K562 (cell line): ENCODE data around the gene TMEM167A. TPM values are rescaled to one million over a fixed set of nuclear protein-coding genes. Genes with fewer than 3 reads are reported as not detected.

Experiments
- ETV5 ChIP-seq: sonication (generic); formaldehyde crosslinking; IDR thresholded peaks from 2 replicates; pipeline ENCODE4 v1.4.0; 2020; ENCODE audit warnings: low read depth, mild to moderate bottlenecking, missing genetic modification reagents
- EZH2 ChIP-seq: IDR thresholded peaks from 2 replicates; pipeline ENCODE4 v1.6.1; 2012; ENCODE audit warnings: low read depth, mild to moderate bottlenecking, inconsistent platforms, low read length, borderline replicate concordance
- MAFG ChIP-seq: fragments of 450-650 bp; conservative IDR thresholded peaks from 2 replicates; pipeline ENCODE4 v1.6.1; 2016; ENCODE audit warnings: missing genetic modification characterization, missing compliant biosample characterization
- MCM5 ChIP-seq: fragments of 450-650 bp; IDR thresholded peaks from 2 replicates; pipeline ENCODE4 v1.6.1; 2016; ENCODE audit warnings: low read depth
- PHB ChIP-seq: fragments of 250-450 bp; sonication (Bioruptor Pico); IDR thresholded peaks from 2 replicates; pipeline ENCODE4 v1.5.0; 2021
- ZNF174 ChIP-seq: fragments of 250-450 bp; sonication (Bioruptor Pico); IDR thresholded peaks from 2 replicates; pipeline ENCODE4 v1.4.0; 2020; ENCODE audit warnings: mild to moderate bottlenecking
- ZNF318 ChIP-seq, 2 experiments: fragments of 450-650 bp; IDR thresholded peaks; 2 replicates each; pipeline ENCODE4 v1.6.1; 2016; ENCODE audit warnings: mild to moderate bottlenecking in 2 of 2, borderline replicate concordance in 1 of 2, low read depth in 1 of 2, moderate library complexity in 1 of 2
- polyA plus RNA-seq, 8 experiments: library from polyadenylated mRNA; depleted of rRNA in 4 of 8; stranded (reverse) in 5 of 8; unstranded in 3 of 8; fragments of >200 nt; fragmentation: Nextera tagmentation in 2 of 8; fragmentation: Illumina TruSeq in 1 of 8; extraction: Ambion mirVana in 2 of 8; extraction: Trizol in 1 of 8; gene quantifications; 2 replicates each; pipeline versions ENCODE4 v1.2.1 to v1.2.3, GENCODE V29; 2011 to 2014; ENCODE audit warnings: inconsistent platforms in 1 of 8, missing spikeins in 1 of 8
- total RNA-seq, 7 experiments: library from RNA; depleted of rRNA in 6 of 7; stranded (reverse); fragments of >200 nt in 6 of 7; fragmentation: Illumina TruSeq in 2 of 7; extraction: Trizol in 2 of 7; gene quantifications; 2 replicates each; pipeline versions ENCODE4 v1.2.1 to v1.2.3, GENCODE V29; 2011 to 2021; ENCODE audit warnings: low replicate concordance in 1 of 7
- TF ChIP-seq, protein P1 (sequence below): sonication (generic); formaldehyde crosslinking; IDR thresholded peaks from 2 replicates; pipeline ENCODE4 v1.5.0; 2020; ENCODE audit warnings: missing genetic modification reagents
- TF ChIP-seq, protein P2 (sequence below): fragments of 450-650 bp; IDR thresholded peaks from 2 replicates; pipeline ENCODE4 v1.6.1; 2017; ENCODE audit warnings: antibody characterized with exemption
- TF ChIP-seq, protein P3 (sequence below): fragments of 200-800 bp; sonication (Bioruptor generic); IDR thresholded peaks from 2 replicates; pipeline ENCODE4 v1.6.1; 2016; ENCODE audit warnings: missing genetic modification characterization, missing compliant biosample characterization

The TMEM167A gene
- total and polyA plus RNA-seq, 9 of the 15 experiments (the other 6 are each of a cell fraction or from before 2014, with no cell fraction given): 35.3 to 458 (median 110) TPM

DNA sequence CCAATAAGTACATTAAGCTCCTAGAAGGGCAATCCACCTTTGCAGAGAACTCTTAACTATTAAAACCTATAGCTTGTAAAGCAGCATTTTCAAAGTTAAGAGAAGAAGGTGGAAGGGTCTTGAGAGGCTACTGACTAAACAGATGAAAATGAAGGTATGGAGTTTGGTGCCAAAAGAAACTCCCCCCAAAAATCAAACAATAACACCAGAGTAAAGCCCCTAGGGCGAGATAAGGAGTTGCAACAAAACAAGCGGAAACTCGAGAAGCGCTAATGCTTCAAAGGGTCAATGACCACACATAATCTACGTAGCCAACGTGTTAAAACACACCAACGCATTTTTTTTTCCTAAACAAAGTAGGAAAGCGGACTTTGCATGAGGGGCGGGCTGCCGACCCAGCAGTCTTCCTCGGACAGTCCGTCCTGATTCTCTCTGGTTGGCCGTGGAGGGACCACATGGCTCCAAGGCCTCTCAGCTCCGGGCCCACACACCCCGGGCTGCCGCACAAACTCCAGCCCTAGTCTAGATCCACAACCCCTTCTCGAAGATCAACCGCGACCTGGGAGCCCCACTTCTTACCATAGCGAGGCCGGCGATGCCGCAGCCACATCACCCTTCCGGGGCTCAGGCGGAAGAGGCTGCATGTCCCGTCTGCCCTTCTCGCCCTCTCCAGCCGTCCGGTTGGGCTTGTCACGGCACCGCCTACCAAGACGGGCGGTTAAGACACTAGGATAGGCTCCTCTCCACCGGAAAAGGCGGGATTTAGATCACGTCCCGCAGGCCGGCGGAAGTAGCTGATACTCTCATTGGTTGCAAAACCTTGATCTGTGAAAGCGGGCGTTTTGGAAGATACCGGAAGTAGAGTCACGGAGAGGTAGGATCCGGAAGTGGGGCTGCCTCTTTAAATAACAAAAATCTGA, at the start of gene TMEM167A, which contains the start of gene XRCC4 (continued):
- TF ChIP-seq, protein P1, sequence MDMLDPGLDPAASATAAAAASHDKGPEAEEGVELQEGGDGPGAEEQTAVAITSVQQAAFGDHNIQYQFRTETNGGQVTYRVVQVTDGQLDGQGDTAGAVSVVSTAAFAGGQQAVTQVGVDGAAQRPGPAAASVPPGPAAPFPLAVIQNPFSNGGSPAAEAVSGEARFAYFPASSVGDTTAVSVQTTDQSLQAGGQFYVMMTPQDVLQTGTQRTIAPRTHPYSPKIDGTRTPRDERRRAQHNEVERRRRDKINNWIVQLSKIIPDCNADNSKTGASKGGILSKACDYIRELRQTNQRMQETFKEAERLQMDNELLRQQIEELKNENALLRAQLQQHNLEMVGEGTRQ (CRISPR knock-in tag): no peak
- TF ChIP-seq PHB (CRISPR knock-in tag): no peak
- TF ChIP-seq ETV5 (CRISPR knock-in tag): peak; percentile 73
- TF ChIP-seq ZNF318 (IDR thresholded peaks at IDR 0.05; ENCODE audit: borderline replicate concordance in 1 of 2, low read depth in 1 of 2): no peak
- no peak for TF ChIP-seq MCM5
- TF ChIP-seq MAFG (tag): no peak
- TF ChIP-seq, protein P2, sequence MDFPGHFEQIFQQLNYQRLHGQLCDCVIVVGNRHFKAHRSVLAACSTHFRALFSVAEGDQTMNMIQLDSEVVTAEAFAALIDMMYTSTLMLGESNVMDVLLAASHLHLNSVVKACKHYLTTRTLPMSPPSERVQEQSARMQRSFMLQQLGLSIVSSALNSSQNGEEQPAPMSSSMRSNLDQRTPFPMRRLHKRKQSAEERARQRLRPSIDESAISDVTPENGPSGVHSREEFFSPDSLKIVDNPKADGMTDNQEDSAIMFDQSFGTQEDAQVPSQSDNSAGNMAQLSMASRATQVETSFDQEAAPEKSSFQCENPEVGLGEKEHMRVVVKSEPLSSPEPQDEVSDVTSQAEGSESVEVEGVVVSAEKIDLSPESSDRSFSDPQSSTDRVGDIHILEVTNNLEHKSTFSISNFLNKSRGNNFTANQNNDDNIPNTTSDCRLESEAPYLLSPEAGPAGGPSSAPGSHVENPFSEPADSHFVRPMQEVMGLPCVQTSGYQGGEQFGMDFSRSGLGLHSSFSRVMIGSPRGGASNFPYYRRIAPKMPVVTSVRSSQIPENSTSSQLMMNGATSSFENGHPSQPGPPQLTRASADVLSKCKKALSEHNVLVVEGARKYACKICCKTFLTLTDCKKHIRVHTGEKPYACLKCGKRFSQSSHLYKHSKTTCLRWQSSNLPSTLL: no peak
- no peak for TF ChIP-seq EZH2
- TF ChIP-seq, protein P3, sequence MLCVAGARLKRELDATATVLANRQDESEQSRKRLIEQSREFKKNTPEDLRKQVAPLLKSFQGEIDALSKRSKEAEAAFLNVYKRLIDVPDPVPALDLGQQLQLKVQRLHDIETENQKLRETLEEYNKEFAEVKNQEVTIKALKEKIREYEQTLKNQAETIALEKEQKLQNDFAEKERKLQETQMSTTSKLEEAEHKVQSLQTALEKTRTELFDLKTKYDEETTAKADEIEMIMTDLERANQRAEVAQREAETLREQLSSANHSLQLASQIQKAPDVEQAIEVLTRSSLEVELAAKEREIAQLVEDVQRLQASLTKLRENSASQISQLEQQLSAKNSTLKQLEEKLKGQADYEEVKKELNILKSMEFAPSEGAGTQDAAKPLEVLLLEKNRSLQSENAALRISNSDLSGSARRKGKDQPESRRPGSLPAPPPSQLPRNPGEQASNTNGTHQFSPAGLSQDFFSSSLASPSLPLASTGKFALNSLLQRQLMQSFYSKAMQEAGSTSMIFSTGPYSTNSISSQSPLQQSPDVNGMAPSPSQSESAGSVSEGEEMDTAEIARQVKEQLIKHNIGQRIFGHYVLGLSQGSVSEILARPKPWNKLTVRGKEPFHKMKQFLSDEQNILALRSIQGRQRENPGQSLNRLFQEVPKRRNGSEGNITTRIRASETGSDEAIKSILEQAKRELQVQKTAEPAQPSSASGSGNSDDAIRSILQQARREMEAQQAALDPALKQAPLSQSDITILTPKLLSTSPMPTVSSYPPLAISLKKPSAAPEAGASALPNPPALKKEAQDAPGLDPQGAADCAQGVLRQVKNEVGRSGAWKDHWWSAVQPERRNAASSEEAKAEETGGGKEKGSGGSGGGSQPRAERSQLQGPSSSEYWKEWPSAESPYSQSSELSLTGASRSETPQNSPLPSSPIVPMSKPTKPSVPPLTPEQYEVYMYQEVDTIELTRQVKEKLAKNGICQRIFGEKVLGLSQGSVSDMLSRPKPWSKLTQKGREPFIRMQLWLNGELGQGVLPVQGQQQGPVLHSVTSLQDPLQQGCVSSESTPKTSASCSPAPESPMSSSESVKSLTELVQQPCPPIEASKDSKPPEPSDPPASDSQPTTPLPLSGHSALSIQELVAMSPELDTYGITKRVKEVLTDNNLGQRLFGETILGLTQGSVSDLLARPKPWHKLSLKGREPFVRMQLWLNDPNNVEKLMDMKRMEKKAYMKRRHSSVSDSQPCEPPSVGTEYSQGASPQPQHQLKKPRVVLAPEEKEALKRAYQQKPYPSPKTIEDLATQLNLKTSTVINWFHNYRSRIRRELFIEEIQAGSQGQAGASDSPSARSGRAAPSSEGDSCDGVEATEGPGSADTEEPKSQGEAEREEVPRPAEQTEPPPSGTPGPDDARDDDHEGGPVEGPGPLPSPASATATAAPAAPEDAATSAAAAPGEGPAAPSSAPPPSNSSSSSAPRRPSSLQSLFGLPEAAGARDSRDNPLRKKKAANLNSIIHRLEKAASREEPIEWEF (CRISPR knock-in tag): no peak
- no peak for TF ChIP-seq ZNF174 (CRISPR knock-in tag)
